ENCODE measurements around the gene UBASH3B. TPM values are rescaled to one million over a fixed set of nuclear protein-coding genes. Genes with fewer than 3 reads are reported as not detected.
A peak's percentile ranks its signal among the peaks of the same experiment; 100 is the strongest.

The UBASH3B gene
- total RNA-seq, 1 donor from 2014 or later = 8.5 TPM

DNA sequence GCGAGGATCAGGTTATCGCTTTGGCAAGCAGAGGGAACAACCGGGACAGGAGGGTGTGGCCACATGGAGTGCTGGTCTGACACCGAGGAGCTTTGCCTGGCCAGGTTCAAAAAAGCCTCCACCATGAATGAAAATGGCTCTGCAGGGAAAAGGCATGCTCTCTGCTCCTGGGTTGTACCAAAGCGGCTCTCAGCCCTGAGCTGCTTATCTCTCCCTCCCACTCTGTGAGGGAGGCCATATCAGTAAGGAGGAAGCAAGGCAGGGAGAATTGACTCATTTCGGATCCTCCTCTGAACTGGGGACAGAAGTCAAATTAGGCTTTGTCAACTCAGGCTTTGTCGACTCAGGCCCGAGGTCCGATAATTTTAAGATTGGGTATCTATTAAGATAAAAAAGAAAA, 99.9 kb downstream of the UBASH3B start:
- intact Hi-C loops (cut with DNase I) = no loop called here
- Histone ChIP-seq H3K36me3 (no peaks in the 10 kb centered on the region), H3K27me3 (no peaks in the 10 kb centered on the region), H3K4me3 (no peak overlapping the region), H3K27ac (no peak overlapping the region), H3K4me1 (no peaks in the 10 kb centered on the region), H3K9me3 (no peaks in the 10 kb centered on the region)
- TF ChIP-seq, protein P1, sequence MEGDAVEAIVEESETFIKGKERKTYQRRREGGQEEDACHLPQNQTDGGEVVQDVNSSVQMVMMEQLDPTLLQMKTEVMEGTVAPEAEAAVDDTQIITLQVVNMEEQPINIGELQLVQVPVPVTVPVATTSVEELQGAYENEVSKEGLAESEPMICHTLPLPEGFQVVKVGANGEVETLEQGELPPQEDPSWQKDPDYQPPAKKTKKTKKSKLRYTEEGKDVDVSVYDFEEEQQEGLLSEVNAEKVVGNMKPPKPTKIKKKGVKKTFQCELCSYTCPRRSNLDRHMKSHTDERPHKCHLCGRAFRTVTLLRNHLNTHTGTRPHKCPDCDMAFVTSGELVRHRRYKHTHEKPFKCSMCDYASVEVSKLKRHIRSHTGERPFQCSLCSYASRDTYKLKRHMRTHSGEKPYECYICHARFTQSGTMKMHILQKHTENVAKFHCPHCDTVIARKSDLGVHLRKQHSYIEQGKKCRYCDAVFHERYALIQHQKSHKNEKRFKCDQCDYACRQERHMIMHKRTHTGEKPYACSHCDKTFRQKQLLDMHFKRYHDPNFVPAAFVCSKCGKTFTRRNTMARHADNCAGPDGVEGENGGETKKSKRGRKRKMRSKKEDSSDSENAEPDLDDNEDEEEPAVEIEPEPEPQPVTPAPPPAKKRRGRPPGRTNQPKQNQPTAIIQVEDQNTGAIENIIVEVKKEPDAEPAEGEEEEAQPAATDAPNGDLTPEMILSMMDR (IDR thresholded peaks at IDR 0.05) = no peak
- DNase-seq (ENCODE audit: low spot score in 2 of 2) = no peak

DNA sequence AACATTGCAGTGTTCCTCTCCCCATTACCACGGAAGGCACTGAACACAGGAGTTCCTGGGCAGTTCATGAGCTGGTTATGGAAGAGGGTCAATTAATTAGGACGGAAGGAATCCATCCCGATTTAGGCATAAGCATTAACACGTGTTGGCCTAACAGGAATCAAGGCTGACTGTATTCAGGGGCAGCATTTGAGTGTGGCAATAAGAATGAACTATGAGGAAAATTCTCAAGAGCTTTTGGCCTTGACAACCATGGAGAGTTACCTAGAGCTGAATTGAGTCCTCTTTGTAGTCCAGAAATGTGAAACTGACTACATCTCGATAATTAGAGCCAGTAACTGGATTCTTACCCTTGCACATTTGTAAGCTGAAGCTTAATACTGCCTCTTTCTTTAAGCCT, 100.4 kb downstream of the UBASH3B start:
- Histone ChIP-seq H3K27me3 (no peaks in the 10 kb centered on the region), H3K27ac (no peak overlapping the region), H3K4me1 (no peaks in the 10 kb centered on the region), H3K4me3 (no peak overlapping the region), H3K9me3 (no peaks in the 10 kb centered on the region), H3K36me3 (no peaks in the 10 kb centered on the region)
- DNase-seq (ENCODE audit: low spot score in 2 of 2) = no peak
- TF ChIP-seq, protein P1 (IDR thresholded peaks at IDR 0.05) = no peak
- intact Hi-C loops (cut with DNase I) = no loop called here

DNA sequence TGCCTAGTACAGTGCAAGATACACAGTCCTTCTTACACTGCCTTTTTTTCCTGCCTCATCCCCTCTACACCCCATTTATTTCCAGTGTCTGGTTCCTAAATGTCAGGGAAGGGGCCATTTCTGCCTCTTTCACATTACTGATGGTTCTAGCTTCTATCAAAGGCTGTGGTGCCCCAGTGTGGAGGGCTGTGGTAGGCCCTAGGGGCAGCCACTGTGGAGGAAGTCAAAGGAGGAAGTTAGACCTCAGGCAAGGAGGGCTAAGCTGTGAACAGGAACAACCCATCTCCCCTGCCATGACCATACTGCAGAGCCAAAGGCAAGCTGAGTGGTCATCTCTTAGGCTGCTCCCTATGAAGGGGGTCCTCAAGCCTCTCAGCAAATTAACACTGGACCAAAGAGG, 100.9 kb downstream of the UBASH3B start:
- Histone ChIP-seq H3K4me1 (no peaks in the 10 kb centered on the region), H3K36me3 (no peaks in the 10 kb centered on the region), H3K27me3 (no peaks in the 10 kb centered on the region), H3K4me3 (no peak overlapping the region), H3K27ac (no peak overlapping the region), H3K9me3 (no peaks in the 10 kb centered on the region)
- TF ChIP-seq, protein P1 (IDR thresholded peaks at IDR 0.05) = no peak
- intact Hi-C loops (cut with DNase I) = no loop called here
- peak; percentile 39 to 73 for DNase-seq (ENCODE audit: low spot score in 2 of 2)

DNA sequence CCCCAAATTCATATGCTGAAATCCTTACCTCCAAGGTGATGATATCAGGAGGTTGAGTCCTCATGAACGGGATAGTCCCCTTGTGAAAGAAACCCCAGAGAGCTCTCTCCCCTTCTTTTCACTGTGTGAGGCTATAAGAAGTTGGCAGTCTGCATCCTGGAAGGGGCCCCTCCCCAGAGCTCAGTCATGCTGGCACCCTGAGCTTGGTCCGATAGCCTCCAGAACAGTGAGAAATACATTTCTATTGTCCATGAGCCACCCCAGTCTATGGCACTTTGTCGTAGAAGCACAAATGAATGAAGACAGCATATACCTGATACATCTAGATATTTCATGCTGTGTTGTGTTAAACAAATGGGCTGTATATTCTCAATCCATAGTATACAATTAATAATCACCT, 101.7 kb downstream of the UBASH3B start:
- no peak overlapping the region for H3K4me3 ChIP-seq
- no peaks in the 10 kb centered on the region for H3K9me3 ChIP-seq
- DNase-seq (ENCODE audit: low spot score in 2 of 2) = no peak
- no peaks in the 10 kb centered on the region for H3K4me1 ChIP-seq
- intact Hi-C loops (cut with DNase I) = no loop called here
- no peaks in the 10 kb centered on the region for H3K36me3 ChIP-seq
- TF ChIP-seq, protein P1 (IDR thresholded peaks at IDR 0.05) = no peak
- H3K27me3 ChIP-seq = no peaks in the 10 kb centered on the region
- H3K27ac ChIP-seq = no peak overlapping the region

DNA sequence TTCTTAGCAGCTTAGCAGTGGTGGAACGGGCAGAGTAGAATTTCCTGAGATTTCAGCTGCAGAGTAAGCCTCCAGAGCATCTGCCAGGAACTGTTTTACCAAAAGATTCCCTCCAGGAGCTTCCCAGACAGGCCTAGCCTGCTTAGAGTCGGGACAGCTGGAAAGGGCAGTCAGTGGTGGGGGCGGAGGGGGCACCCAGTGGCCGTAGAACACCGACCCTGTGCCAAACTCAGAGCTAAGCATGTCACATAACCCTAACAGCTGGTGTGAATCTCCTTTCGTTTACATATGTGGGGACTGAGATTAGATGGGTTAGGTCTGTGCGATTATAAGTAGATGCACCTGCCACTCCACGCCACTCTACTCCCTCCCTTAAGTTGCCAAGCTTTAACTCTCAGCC, 102.8 kb downstream of the UBASH3B start:
- H3K4me1 ChIP-seq = no peaks in the 10 kb centered on the region
- intact Hi-C loops (cut with DNase I) = no loop called here
- H3K9me3 ChIP-seq = no peaks in the 10 kb centered on the region
- H3K36me3 ChIP-seq = no peaks in the 10 kb centered on the region
- H3K4me3 ChIP-seq = no peak overlapping the region
- TF ChIP-seq, protein P1 (IDR thresholded peaks at IDR 0.05) = no peak
- H3K27ac ChIP-seq = no peak overlapping the region
- no peak for DNase-seq (ENCODE audit: low spot score in 2 of 2)
- no peaks in the 10 kb centered on the region for H3K27me3 ChIP-seq

DNA sequence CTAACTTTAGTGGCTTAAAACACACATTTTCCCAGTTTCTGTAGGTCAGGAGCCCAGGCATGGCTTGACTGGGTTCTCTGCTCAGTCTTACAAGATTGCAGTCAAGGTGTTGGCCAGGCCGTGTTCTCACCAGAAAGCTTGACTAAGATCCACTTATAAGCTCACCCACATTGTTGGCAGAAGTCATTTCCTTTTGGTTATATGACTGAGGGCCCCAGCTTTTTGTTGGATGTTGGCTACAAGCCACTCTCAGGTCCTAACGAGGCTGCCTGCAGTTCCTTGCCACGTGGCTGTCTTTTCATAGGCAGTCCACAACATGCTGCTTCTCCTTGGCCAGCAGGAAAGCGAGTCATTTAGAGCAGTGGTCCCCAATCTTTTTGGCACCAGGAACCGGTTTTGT, 103.5 kb downstream of the UBASH3B start:
- Histone ChIP-seq H3K4me1 (no peaks in the 10 kb centered on the region), H3K27ac (no peak overlapping the region), H3K4me3 (no peak overlapping the region), H3K36me3 (no peaks in the 10 kb centered on the region), H3K27me3 (no peaks in the 10 kb centered on the region), H3K9me3 (no peaks in the 10 kb centered on the region)
- TF ChIP-seq, protein P1 (IDR thresholded peaks at IDR 0.05) = no peak
- intact Hi-C loops (cut with DNase I) = no loop called here
- no peak for DNase-seq (ENCODE audit: low spot score in 2 of 2)
